HG03565 (cell line): ENCODE data around the gene DHRS4L2.
"Not testable (repeated sequence)": the region's sequence is repeated elsewhere in the genome, so short reads cannot be mapped to it uniquely, and the experiment has no call there.

Source experiments
- ATAC-seq: cut with Tn5 transposase; IDR thresholded peaks from one replicate; pipeline ENCODE4 v1.9.1; 2021; ENCODE audit warnings: mild to moderate bottlenecking, moderate library complexity; ENCODE audit not compliant: unreplicated experiment

DHRS4L2 gene

DNA sequence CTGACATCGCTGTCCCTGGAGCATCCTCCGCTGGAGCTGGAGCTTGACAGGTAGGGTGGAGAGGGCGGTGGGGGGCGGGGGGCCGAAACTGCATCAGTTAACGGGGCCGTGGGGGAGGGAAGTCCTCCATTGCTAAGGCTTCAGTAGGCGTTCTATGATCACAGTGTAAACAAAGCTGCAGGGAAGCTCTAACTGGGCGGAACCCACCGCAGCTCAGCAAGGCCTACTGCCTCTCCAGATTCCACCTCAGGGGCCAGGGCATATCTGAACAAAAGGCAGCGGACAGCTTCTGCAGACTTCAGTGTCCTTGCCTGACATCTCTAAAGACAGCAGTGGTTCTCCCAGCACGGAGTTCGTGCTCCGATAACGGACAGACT, 18.5 kb upstream of the DHRS4L2 start:
- ATAC-seq, result not testable (repeated sequence)

DNA sequence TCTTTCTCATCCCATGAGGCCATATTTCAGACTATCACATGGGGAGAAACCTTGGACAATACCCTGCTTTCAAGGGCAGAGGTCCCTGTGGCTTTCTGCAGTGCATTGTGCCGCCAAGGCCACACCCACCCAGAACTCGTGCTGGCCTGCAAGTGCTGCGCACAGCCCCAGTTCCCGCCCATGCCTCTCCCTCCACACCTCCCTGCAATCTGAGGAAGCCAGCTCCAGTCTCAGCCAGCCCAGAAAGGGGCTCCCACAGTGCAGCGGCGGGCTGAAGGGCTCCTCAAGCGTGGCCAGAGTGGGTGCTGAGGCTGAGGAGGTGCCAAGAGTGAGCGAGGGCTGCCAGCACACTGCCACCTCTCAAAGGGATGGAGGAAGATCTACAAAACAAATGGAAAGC, 15.6 kb upstream of the DHRS4L2 start:
- not testable (repeated sequence) for ATAC-seq

DNA sequence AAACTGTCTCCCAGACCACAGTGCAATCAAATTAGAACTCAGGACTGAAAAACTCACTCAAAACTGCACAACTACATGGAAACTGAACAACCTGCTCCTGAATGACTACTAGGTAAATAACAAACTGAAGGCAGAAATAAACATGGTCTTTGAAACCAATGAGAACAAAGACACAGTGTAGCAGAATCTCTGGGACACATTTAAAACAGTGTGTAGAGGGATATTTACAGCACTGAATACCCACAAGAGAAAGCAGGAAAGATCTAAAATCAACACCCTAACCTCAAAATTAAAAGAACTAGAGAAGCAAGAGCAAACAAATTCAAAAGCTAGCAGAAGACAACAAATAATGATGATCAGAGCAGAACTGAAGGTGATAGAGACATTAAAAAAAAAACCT, 14.7 kb upstream of the DHRS4L2 start:
- not testable (repeated sequence) for ATAC-seq

DNA sequence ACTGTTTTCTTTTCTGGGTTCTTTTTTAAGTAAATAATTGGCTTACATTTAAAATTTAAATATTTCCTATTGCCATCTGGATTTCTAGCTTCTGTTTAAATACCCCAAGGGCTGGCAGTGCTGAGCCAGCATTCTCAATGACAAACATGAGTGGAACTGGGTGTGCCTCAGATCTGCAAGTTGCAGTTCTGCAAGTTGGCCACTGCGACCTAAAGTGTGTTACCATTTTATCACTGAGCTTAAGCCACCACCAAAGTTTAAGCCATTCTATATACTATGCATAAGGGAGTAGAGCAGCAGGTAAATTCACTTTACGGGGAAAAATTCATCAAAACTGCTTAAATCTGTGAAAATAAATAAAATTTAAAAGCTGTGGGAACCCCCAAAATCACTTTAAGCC, 11.5 kb upstream of the DHRS4L2 start:
- ATAC-seq, result not testable (repeated sequence)

DNA sequence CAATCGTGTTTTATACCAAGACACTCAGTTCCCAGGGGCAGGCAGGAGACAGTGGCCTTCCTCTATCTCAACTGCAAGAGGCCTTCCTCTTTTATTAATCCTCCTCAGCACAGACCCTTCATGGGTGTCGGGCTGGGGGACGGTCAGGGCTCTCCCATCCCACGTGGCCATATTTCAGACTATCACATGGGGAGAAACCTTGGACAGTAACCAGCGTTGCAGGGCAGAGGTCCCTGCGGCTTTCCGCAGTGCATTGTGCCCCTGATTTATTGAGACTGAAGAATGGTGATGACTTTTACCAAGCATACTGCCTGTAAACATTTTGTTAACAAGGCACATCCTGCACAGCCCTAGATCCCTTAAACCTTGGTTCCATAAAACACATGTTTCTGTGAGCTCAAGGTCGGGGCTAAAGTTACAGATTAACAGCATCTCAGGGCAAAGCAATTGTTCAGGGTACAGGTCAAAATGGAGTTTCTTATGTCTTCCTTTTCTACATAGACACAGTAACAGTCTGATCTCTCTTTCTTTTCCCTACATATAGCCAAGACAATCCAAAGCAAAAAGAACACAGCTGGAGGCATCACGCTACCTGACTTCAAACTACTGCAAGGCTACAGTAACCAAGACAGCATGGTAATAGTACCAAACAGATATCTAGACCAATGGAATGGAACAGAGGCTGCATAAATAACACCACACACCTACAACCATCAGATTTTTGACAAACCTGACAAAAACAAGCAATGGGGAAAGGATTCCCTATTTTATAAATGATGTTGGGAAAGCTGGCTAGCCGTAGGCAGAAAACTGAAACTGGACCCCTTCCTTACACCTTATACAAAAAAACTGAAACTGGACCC, 6.5 kb upstream of the DHRS4L2 start:
- ATAC-seq, result not testable (repeated sequence)

DNA sequence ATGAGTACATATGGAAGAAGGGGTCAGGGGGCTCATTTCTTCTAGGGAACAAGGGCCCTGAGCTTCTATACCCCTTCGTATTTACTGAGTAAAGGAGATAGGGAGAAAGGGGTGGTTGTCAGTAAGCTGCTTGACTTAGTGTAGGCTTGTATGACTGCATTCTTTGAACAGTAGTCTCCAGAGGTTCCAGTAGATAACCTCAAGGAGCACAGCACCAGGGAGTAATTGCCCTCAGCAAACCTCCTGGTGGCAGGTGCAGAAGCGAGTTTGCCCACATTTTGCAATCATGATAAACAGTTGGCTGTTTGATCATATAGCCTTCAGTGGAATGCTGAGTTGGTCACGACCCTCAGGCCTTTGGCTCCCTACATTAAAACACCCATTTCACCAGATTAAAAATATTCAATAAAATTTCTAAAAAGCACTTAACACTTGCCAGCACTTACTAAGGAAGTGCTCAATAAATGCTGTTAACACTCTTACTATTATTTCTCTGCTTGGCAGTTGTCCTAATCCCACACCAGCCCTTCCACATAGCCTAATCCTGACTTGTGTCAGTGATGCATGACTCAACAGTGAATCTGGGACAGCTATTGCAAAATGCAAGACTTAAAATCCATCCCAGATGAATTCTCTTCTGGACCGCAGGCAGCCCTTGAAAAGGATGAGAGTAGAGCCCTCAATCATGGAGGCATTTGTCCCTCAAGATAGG, 3.7 kb upstream of the DHRS4L2 start:
- ATAC-seq, result no peak

DNA sequence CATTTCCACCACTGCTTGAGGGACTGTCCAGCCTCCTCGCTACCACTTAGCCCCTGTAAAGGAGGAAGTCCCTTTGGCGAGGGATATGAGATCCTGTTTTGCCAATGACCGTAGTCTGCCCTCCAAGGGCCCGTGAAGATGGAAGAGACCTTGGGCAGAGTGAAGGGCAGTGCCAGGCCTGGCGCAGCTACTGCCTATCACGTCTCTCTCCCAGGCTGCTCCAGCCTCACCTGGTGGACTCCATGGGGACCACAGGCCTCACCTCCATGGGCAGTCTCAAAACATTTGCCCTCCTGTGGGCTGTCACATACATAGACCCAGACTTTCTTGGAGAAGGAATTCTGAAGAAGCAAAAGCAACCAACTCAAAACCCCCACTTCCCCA, 514 bp upstream of the DHRS4L2 start:
- ATAC-seq, result not testable (repeated sequence)

DNA sequence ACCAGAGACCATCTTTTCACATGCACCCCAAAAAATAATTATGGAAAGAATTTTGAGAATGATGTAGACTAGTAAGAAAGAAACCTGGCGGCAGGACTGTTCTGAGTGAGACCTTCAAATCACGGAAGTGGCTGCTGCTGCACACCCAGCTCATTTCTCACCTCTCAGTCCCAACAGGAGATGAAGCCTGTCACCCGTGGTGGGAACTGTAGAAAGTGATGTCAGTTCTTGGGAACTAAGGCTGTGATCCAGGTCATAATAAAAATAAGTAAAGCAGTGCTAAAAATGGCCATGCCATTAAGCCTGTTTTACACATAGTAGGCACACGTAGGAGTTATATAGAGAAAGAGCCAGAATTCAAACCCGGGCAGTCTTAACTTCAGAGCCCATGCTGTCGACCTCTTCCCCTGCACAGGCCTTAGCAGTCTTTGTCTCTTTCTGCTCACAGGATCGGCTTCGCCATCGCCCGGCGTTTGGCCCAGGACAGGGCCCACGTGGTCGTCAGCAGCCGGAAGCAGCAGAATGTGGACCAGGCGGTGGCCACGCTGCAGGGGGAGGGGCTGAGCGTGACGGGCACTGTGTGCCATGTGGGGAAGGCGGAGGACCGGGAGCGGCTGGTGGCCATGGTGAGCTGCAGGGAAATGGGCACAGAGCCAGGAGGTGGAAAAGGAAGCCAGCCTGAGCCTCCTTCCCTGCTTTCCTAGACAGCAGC, 1.2 kb downstream of the DHRS4L2 start:
- not testable (repeated sequence) for ATAC-seq

DNA sequence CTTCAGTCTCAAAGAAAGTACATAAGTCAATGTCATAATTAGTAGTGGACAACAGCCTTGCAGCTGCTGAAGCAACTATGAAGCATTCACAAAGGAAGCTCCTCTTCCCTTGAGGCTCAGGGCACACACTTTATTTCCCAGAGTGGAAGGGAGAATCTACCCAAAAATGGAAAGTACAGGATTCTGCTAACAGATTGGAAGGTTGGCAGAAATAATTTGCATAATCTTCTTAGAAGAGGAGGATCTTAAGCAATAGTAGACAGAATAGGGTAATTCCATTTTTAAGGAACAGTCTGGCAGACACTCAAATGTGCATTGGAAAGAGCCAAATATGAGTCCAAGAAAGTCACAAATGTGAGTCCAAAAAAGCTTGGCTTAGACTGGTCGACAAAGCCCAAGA, 2.2 kb downstream of the DHRS4L2 start:
- ATAC-seq, result not testable (repeated sequence)

DNA sequence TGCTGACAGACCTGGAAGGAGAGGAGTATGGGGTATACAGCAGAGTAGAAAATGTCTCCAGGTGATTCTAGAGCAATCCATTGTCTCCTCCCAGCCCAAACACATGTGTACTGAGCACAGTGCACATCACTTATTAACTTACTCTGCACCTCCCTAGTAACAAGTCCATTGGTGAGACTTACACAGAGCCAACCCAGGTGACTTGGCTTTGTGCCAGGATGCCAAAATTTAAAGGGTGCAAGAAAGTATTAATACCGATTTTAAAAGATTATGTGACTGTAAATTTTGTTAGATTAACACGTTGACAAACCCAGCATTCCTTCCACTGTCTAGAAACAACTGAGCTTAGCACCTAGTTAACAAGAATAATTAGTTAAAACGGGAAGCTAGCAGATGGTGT, 4.3 kb downstream of the DHRS4L2 start:
- not testable (repeated sequence) for ATAC-seq

DNA sequence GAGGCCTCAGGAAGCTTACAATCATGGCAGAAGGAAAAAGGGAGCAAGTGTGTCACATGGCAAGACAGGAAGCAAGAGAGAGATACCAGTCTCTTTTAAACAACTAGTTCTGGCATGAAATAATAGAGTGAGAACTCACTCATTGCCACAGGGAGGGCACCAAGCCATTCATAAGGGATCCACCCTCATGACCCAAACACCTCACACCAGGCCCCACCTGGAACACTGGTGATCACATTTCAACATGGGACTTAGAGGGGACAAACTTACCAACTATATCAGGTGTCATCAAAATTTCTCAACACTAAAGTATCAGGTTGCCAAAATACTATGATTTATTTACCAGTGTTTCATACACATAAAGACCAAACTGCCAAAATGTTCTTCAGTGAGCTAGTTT, 7.3 kb downstream of the DHRS4L2 start:
- not testable (repeated sequence) for ATAC-seq

DNA sequence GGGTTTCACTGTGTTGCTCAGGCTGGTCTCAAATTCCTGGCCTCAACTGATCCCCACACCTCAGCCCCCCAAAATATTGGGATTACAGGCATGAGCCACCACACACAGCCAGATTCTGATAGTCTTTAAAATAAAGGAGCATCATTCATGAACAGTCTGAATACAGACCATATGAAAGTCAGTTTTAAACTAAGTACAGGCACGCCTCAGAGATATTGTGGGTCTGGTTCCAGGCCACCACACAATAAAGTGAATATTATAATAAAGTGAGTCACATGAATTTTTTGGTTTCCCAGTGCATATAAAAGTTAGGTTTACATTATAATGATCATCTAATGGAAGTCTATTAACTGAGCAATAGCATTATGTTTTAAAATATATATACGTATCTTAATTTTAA, 8.1 kb downstream of the DHRS4L2 start:
- ATAC-seq, result not testable (repeated sequence)

DNA sequence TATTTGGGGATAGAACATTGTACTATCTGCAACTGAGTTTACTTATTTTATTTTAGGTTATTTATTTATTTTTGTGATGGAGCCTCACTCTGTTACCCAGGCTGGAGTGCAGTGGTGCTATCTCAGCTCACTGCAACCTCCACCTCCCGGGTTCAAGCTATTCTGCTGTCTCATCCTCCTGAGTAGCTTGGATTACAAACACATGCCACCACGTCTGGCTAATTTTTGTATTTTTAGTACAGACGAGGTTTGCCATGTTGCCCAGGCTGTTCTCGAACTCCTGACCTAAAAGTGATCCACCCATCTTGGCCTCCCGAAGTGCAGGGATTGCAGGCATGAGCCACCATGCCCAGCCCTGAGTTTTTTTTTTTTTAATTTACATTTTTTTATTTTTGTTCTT, 10.9 kb downstream of the DHRS4L2 start:
- ATAC-seq, result not testable (repeated sequence)

DNA sequence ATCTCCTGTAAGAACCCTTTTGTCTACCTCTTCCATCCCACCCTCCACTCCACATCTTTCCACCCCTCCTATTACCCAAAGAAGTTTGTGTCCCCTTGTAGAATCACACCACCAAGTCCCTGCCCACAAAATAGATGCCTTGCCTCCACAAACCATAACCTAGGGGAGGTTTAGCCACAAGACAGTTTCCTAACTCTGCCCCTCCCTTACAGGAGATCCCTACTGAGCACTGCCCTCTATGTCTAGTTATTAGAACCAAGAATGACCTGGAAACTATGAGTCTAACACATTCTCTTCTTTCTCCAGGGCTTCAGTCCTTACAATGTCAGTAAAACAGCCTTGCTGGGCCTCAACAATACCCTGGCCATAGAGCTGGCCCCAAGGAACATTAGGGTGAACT, 12.3 kb downstream of the DHRS4L2 start:
- not testable (repeated sequence) for ATAC-seq

DNA sequence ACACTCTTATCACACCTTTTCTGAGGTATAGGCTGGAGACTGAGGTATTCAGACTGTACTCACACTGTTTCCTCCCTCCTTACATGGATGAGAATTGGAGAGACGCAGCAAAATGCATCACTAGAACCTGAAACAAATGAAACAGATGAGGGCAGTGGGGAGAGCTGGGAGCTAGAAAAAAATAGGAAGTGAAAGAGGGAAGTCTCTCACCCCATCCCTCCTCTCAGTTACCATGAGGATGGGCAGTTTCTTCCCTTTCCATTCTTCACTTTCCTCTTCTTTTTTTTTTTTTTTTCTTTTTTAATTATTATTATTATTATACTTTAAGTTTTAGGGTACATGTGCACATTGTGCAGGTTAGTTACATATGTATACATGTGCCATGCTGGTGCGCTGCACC, 12.9 kb downstream of the DHRS4L2 start:
- ATAC-seq, result not testable (repeated sequence)

DNA sequence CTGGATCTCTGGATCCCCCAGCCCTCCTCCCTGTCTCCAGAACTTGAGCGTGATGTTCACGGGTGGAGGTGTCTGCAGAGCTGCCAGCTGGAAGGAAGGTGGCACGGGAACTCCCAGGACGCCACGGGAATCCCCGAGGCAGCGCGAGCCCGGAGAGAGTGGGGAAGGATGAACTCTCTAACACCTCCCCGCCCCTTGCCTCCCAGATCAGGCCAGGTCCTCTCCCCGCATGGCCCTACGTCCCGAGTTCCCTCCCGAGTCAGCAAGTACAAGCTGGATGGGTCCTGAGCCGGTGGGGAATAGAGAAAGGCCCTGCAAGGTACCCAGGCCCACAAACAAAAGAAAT, 17.7 kb downstream of the DHRS4L2 start:
- ATAC-seq, result not testable (repeated sequence)

DNA sequence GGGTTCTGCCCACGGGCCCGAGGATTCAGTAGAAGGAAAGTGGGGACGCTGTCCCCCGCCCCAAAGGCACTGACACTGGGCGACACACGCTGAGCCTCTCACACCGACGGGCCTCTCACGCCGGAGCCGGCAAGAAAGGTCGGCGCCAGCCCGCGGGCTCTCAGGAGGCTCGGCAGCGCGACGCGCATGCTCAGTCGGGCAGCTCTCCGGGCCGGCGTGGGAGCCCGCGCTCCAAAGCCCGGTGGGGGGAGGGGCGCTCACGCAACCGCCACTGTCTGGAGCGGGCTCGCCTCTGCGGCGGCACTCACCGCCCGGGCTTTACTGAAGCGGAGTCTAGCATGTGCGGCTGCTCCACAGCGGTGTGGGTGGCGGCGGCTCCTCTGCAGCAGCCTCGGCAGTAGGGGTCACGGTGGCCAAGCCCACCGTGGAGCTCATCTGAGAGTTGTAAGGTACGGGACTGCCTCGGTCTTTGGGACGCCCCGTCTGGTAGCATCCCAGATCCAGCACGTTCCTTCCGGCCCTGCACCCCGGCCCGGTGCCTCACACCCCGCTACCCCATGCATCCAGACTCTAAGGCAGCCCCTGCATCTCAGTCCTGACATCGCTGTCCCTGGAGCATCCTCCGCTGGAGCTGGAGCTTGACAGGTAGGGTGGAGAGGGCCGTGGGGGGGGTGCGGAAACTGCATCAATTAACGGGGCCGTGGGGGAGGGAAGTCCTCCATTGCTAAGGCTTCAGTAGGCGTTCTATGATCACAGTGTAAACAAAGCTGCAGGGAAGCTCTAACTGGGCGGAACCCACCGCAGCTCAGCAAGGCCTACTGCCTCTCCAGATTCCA, 18.3 kb downstream of the DHRS4L2 start:
- ATAC-seq, result peak; percentile 76

DNA sequence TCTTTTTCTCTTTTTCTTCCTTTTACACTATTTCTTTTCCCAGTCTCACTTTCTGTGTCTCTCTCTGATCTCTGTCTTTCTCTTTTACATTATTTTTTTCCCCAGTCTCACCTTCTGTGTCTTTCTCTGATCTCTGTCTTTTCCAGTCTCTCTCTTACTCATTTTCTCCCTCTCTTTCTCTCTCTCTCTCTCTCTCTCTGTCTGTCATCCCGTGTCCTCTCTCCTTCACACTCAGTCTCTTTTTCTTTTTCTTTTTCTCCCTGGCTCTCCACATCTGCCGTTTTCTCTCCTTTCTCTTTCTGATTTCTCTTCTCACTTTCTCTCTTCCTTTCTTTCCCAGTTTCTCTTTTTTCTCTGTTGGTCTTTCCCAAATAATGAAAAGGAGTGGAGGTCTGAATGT, 22.3 kb downstream of the DHRS4L2 start:
- no peak for ATAC-seq

DNA sequence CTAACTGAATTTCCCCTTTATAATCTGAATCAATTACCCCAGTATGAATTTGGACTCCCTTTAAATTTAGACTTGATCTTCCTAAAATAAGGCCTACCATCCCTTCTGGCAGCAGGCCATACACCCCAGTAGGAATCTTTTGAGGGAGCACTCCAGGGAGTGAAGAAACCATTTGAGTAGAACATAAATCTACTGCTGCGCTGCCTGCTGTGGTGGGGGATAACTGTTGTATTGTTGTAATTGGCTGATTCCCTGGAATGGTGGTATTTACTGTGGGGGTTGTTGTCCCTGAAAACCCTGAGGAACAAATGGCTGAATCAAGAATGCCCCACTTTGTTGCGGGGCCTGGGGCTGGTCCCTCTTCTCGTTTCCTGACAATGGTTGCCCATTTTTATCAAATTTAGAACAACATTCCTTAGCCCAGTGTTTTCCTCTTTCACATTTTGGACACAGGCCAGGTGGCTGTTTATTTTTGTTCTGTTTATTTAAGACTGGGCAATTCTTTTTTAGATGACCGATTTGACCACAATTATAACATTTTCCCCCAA, 24.1 kb downstream of the DHRS4L2 start:
- not testable (repeated sequence) for ATAC-seq
